GM12878 (cell line): ENCODE data around the gene ICE2. TPM values are rescaled to one million over a fixed set of nuclear protein-coding genes. Genes with fewer than 3 reads are reported as not detected.

Source experiments
- ATAC-seq: fragments of 200-7000 bp; cut with Tn5 transposase; 3 replicates; pipeline ENCODE4 v1.9.1; 2020; ENCODE audit warnings: mild to moderate bottlenecking, moderate library complexity
- BruUV-seq: library from RNA; stranded (reverse); fragments of 400-500 nt; replicated peaks from 2 replicates; lab custom pipeline; 2021; lab: Mats Ljungman, UMichigan
- CTCF ChIA-PET: fragments of 300-600 bp; sonication (Branson Sonifier 250); formaldehyde crosslinking; extraction: SDS; loops from one replicate; lab custom pipeline; 2021; ENCODE audit warnings: inconsistent platforms; lab: Yijun Ruan, JAX
- POLR2A ChIA-PET: fragments of 350-600 bp; formaldehyde crosslinking; extraction: SDS; loops from one replicate; lab custom pipeline; 2021; ENCODE audit warnings: inconsistent platforms; lab: Charles Lee
- RAD21 ChIA-PET: fragments of 300-600 bp; sonication (Branson Sonifier 250); formaldehyde crosslinking; loops from one replicate; lab custom pipeline; 2023; ENCODE audit warnings: antibody characterized with exemption; ENCODE audit not compliant: unreplicated experiment; lab: Charles Lee
- SMC1A ChIA-PET: fragments of 300-600 bp; sonication (Branson Sonifier 250); formaldehyde crosslinking; loops from one replicate; lab custom pipeline; 2023; ENCODE audit not compliant: unreplicated experiment, uncharacterized antibody; lab: Charles Lee
- DNase-seq: peaks from one replicate; pipeline ENCODE4 v3.0.0-alpha.2; 2011; ENCODE audit warnings: low read depth, low spot score
- FAIRE-seq: peaks from 3 replicates; lab custom pipeline; 2011; peaks lifted over from hg19 to GRCh38; lab: Jason Lieb, UNC
- H2AFZ ChIP-seq: 2 replicates; pipeline ENCODE4 v1.6.0; 2011; ENCODE audit warnings: low read depth, low read length, control low read depth; ENCODE audit not compliant: control insufficient read depth
- H3K27ac ChIP-seq: 2 replicates; pipeline ENCODE4 v1.5.1; 2011; ENCODE audit warnings: control low read depth; ENCODE audit not compliant: control insufficient read depth, insufficient read depth
- H3K27me3 ChIP-seq, 2 experiments: replicated peaks in 1 of 2; 2 replicates each; pipeline versions ENCODE4 v1.6.0 to v1.6.1; 2011; ENCODE audit warnings: low read length in 1 of 2; ENCODE audit not compliant: control insufficient read depth in 2 of 2, insufficient read depth in 2 of 2
- H3K36me3 ChIP-seq, 2 experiments: 2 replicates each; pipeline ENCODE4 v1.5.1; 2011; ENCODE audit warnings: low read length in 1 of 2; ENCODE audit not compliant: control insufficient read depth in 2 of 2, insufficient read depth in 2 of 2
- H3K4me1 ChIP-seq: 2 replicates; pipeline ENCODE4 v1.6.1; 2011; ENCODE audit warnings: mild to moderate bottlenecking, low read length, moderate library complexity, mixed read lengths; ENCODE audit not compliant: control insufficient read depth, insufficient read depth
- H3K4me2 ChIP-seq: 2 replicates; pipeline ENCODE4 v1.6.0; 2011; ENCODE audit warnings: control low read depth; ENCODE audit not compliant: control insufficient read depth, insufficient read depth
- H3K4me3 ChIP-seq: fragments of 200-600 bp; sonication (generic); 2 replicates; pipeline ENCODE4 v1.5.1; 2016
- H3K79me2 ChIP-seq: 2 replicates; pipeline ENCODE4 v1.6.0; 2011; ENCODE audit warnings: low read length; ENCODE audit not compliant: control insufficient read depth, insufficient read depth
- H3K9ac ChIP-seq: 2 replicates; pipeline ENCODE4 v1.8.0; 2011; ENCODE audit warnings: low read length, control low read depth, mixed read lengths; ENCODE audit not compliant: control insufficient read depth, insufficient read depth
- H3K9me3 ChIP-seq: replicated peaks from 3 replicates; pipeline ENCODE4 v1.5.1; 2011; ENCODE audit warnings: mild to moderate bottlenecking, low read length; ENCODE audit not compliant: control insufficient read depth, insufficient read depth
- H4K20me1 ChIP-seq: 2 replicates; pipeline ENCODE4 v1.6.0; 2011; ENCODE audit not compliant: control insufficient read depth, insufficient read depth
- CBX3 ChIP-seq: fragments of 200-600 bp; sonication (generic); IDR thresholded peaks from 2 replicates; pipeline ENCODE4 v1.6.1; 2016; ENCODE audit warnings: low read depth, borderline replicate concordance
- CTCF ChIP-seq, 3 experiments: IDR thresholded peaks in 2 of 3; conservative IDR thresholded peaks in 1 of 3; 2 replicates each; pipeline ENCODE4 v1.5.1; 2011; ENCODE audit warnings: low read depth in 3 of 3, low read length in 3 of 3, mild to moderate bottlenecking in 3 of 3, control low read depth in 2 of 3, moderate library complexity in 2 of 3, inconsistent platforms in 1 of 3, mixed read lengths in 1 of 3; ENCODE audit not compliant: control insufficient read depth in 2 of 3, insufficient read depth in 1 of 3; ENCODE audit errors: extremely low read depth in 1 of 3
- EED ChIP-seq: sonication (generic); IDR thresholded peaks from 2 replicates; pipeline ENCODE4 v1.6.1; 2016; ENCODE audit warnings: antibody characterized with exemption, low read depth
- EZH2 ChIP-seq: IDR thresholded peaks from 2 replicates; pipeline ENCODE4 v1.6.1; 2012; ENCODE audit warnings: low read depth, mild to moderate bottlenecking, control low read depth, inconsistent platforms, low read length, borderline replicate concordance; ENCODE audit not compliant: control insufficient read depth
- MAX ChIP-seq: IDR thresholded peaks from 2 replicates; pipeline ENCODE4 v1.6.1; 2012; ENCODE audit warnings: low read depth, low read length, improper control_type of control experiment
- NFIC ChIP-seq: IDR thresholded peaks from 2 replicates; pipeline ENCODE4 v1.6.1; 2012; ENCODE audit warnings: low read depth, mild to moderate bottlenecking, inconsistent platforms, low read length, moderate library complexity
- PAX5 ChIP-seq: IDR thresholded peaks from 2 replicates; pipeline ENCODE4 v1.6.1; 2011; ENCODE audit warnings: low read depth, low read length, borderline replicate concordance
- RAD51 ChIP-seq: fragments of 450-650 bp; IDR thresholded peaks from 2 replicates; pipeline ENCODE4 v1.6.1; 2016; ENCODE audit warnings: moderate library complexity, mild to moderate bottlenecking, inconsistent platforms
- SIX5 ChIP-seq: IDR thresholded peaks from 2 replicates; pipeline ENCODE4 v1.6.1; 2011; ENCODE audit warnings: mild to moderate bottlenecking, low read depth, low read length, moderate library complexity; ENCODE audit not compliant: severe bottlenecking
- ZNF207 ChIP-seq: fragments of 450-650 bp; IDR thresholded peaks from 2 replicates; pipeline ENCODE4 v1.6.1; 2014; ENCODE audit warnings: antibody characterized with exemption, mild to moderate bottlenecking, borderline replicate concordance
- WGBS: methylation state at CpG from one replicate; pipeline ENCODE4 v1.1.6; 2016; ENCODE audit warnings: low lambda C conversion rate; ENCODE audit not compliant: insufficient replicate concordance, insufficient coverage; ENCODE audit errors: missing lambda C conversion rate; 5-methylcytosine and 5-hydroxymethylcytosine counted together
- in situ Hi-C: fragments of 300-500 bp; cut with MboI; formaldehyde crosslinking; loops from 9 replicates; pipeline ENCODE4 v1.14.3; 2018; ENCODE audit warnings: mixed read lengths
- intact Hi-C: fragments of 100-400 bp; cut with micrococcal nuclease; formaldehyde crosslinking; loops from one replicate; pipeline ENCODE4 v1.14.2; 2022; ENCODE audit not compliant: unreplicated experiment
- polyA plus RNA-seq, 11 experiments: library from polyadenylated mRNA; depleted of rRNA in 4 of 11; unstranded in 6 of 11; stranded (reverse) in 5 of 11; fragments of >200 nt; fragmentation: Nextera tagmentation in 4 of 11; fragmentation: Illumina TruSeq in 1 of 11; extraction: Ambion mirVana in 4 of 11; extraction: Trizol in 1 of 11; gene quantifications; 1 replicate in 1 of 11; 2 replicates in 10 of 11; pipeline versions ENCODE4 v1.2.1 to v1.2.3, GENCODE V29; 2011 to 2016; ENCODE audit warnings: inconsistent platforms in 2 of 11, missing spikeins in 2 of 11, low read depth in 1 of 11
- total RNA-seq, 4 experiments: library from RNA; depleted of rRNA in 3 of 4; stranded (reverse); fragments of >200 nt in 3 of 4; fragmentation: Illumina TruSeq in 1 of 4; extraction: Trizol in 1 of 4; gene quantifications; 2 replicates each; pipeline versions ENCODE4 v1.2.1 to v1.2.3, GENCODE V29; 2013 to 2021

The ICE2 gene
- total and polyA plus RNA-seq, 10 of the 15 experiments (the other 5 are each of a cell fraction or from before 2014, with no cell fraction given): 14.2 to 62.0 (median 44.9) TPM

- TF ChIP-seq PAX5: no peak
These were observed 83.5 kb downstream of the ICE2 start (continued) for GRCh38 chr15:60395276-60396011.

- Histone ChIP-seq H3K9me3 (no peaks in the 10 kb centered on the region), H3K9ac (no peak overlapping the region), H2AFZ (no peak overlapping the region), H3K4me1 (peaks cover 10% of the 10 kb centered on the region), H4K20me1 (no peaks in the 10 kb centered on the region), H3K36me3 (peaks cover 0 to 7% of the 10 kb centered on the region in 2 experiments; a peak in 1 of 4 replicates), H3K4me2 (no peak overlapping the region), H3K27me3 (no peaks in the 10 kb centered on the region), H3K27ac (no peak overlapping the region), H3K4me3 (no peak overlapping the region), H3K79me2 (peaks cover 38% of the 10 kb centered on the region)
- in situ Hi-C loops: no loop called here
- BruUV-seq: no TSS peak
- ChIA-PET SMC1A (interaction anchor here (1.6 kb wide), 1 partner anchor 11 kb away, joined by 5 read pairs; no protein-coding TSS in a partner anchor), RAD21 (interaction anchor here (1.0 to 1.6 kb wide), 2 partner anchors 32 to 36 kb away, joined by 3 read pairs; no protein-coding TSS in a partner anchor), CTCF (interaction anchor here (0.7 to 2.1 kb wide), 5 partner anchors 35 to 451 kb away, joined by 3 to 9 read pairs (median 3); no protein-coding TSS in a partner anchor), POLR2A (interaction anchor here (0.5 kb wide), 1 partner anchor 215 kb away, joined by 3 read pairs; no protein-coding TSS in a partner anchor)
- FAIRE-seq (no peak), ATAC-seq (no peak), DNase-seq (no peak)
- TF ChIP-seq RAD51 (no peak), CBX3 (no peak), EED (no peak), CTCF (IDR thresholded peaks at IDR 0.05 in 2 of 3, conservative IDR thresholded peaks at IDR 0.05 in 1 of 3; ENCODE audit: control insufficient read depth in 2 of 3, extremely low read depth in 1 of 3, insufficient read depth in 1 of 3, low read depth in 3 of 3, low read length in 3 of 3) (no peak), EZH2 (no peak), NFIC (no peak), MAX (no peak), ZNF207 (no peak), SIX5 (no peak)
- intact Hi-C loops: loop anchor here (5.0 to 10.0 kb wide), 2 partner anchors 190 to 707 kb away; partner anchors contain the start of gene BNIP2
- WGBS: 100% methylated on average over 1 of the region's 1 CpG
These were observed 84.2 kb downstream of the ICE2 start for GRCh38 chr15:60394689-60395097.
